Bronchial epithelial cell (primary cell): ENCODE measurements around the gene ACADS. TPM values are rescaled to one million over a fixed set of nuclear protein-coding genes. Genes with fewer than 3 reads are reported as not detected.
"Not testable (repeated sequence)": the region's sequence is repeated elsewhere in the genome, so short reads cannot be mapped to it uniquely, and the experiment has no call there.

Experiments used
- DNase-seq: peaks from one replicate; pipeline ENCODE4 v3.0.0-alpha.2; 2010; ENCODE audit warnings: low read depth
- FAIRE-seq: peaks from 2 replicates; lab custom pipeline; 2011; peaks lifted over from hg19 to GRCh38; lab: Jason Lieb, UNC
- H3K27me3 ChIP-seq: 2 replicates; pipeline ENCODE4 v1.5.1; 2011; ENCODE audit warnings: low read length; ENCODE audit not compliant: control insufficient read depth, insufficient read depth
- H3K36me3 ChIP-seq: 2 replicates; pipeline ENCODE4 v1.5.1; 2011; ENCODE audit warnings: low read length; ENCODE audit not compliant: control insufficient read depth, insufficient read depth
- H3K4me3 ChIP-seq: 2 replicates; pipeline ENCODE4 v1.5.1; 2011; ENCODE audit warnings: mild to moderate bottlenecking, low read depth, low read length, control low read depth
- total RNA-seq: library from RNA; depleted of rRNA; stranded (reverse); fragments of >200 nt; gene quantifications from 2 replicates; pipeline ENCODE4 v1.2.1, GENCODE V29; 2014
- TF ChIP-seq, protein P1 (sequence below): IDR thresholded peaks from 2 replicates; pipeline ENCODE4 v1.5.1; 2011; ENCODE audit warnings: mild to moderate bottlenecking, moderate library complexity, low read length, control low read depth, inconsistent platforms; ENCODE audit not compliant: insufficient read depth, severe bottlenecking

The ACADS gene
- total RNA-seq, 1 donor from 2014 or later: 7.4 TPM

DNA sequence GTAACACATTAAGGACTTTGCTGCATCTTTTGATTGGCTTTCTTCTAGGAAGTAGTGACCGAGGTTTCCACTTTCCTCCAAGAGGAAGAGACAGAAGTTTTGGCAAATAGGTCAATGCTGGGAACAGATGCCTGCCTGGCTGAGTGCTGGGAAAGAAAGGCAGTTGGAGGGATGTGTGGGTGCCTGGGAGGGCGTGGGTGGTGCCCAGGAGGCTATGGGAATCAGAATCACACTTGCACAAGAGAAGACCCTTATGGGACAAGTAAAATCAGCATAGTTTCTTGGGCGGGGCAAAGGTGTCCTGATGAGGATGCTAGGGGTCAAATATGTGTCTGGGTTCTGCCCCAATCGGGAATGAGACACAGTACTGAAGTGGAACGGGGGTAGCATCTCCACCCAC, 906 bp upstream of the ACADS start:
- no peak for DNase-seq
- TF ChIP-seq, protein P1, sequence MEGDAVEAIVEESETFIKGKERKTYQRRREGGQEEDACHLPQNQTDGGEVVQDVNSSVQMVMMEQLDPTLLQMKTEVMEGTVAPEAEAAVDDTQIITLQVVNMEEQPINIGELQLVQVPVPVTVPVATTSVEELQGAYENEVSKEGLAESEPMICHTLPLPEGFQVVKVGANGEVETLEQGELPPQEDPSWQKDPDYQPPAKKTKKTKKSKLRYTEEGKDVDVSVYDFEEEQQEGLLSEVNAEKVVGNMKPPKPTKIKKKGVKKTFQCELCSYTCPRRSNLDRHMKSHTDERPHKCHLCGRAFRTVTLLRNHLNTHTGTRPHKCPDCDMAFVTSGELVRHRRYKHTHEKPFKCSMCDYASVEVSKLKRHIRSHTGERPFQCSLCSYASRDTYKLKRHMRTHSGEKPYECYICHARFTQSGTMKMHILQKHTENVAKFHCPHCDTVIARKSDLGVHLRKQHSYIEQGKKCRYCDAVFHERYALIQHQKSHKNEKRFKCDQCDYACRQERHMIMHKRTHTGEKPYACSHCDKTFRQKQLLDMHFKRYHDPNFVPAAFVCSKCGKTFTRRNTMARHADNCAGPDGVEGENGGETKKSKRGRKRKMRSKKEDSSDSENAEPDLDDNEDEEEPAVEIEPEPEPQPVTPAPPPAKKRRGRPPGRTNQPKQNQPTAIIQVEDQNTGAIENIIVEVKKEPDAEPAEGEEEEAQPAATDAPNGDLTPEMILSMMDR: no peak
- no peak overlapping the region for H3K4me3 ChIP-seq
- no peaks in the 10 kb centered on the region for H3K27me3 ChIP-seq
- no peak for FAIRE-seq
- H3K36me3 ChIP-seq: peaks cover 6% of the 10 kb centered on the region

DNA sequence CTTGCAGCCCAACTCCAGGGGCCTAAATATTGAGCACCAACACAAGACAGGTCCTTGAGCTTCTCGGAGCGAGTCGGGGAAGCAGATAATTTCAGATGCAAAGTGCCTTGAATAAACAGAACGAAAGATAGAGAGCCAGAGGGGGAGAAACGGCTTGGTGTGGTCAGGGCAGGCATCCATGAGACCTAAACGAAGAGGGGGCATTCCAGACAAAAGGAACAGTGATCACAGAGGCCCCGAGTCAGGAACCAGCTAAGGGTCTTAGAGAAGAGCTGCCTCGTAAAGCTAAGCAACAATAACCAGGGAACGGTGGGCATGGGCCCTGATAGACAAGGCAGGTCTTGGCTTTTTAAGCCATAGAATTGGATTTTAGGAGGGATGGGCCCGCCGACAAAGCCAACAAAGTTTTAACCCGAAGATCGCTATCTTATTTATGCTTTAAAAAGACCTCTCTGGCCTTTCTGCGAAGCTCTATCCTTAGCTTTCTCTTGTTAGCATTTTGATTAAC, 421 bp upstream of the ACADS start:
- FAIRE-seq (no peak), DNase-seq (no peak)
- TF ChIP-seq, protein P1: no peak
- Histone ChIP-seq H3K27me3 (no peaks in the 10 kb centered on the region), H3K4me3 (peak overlapping the region; percentile 67), H3K36me3 (peaks cover 6% of the 10 kb centered on the region)

DNA sequence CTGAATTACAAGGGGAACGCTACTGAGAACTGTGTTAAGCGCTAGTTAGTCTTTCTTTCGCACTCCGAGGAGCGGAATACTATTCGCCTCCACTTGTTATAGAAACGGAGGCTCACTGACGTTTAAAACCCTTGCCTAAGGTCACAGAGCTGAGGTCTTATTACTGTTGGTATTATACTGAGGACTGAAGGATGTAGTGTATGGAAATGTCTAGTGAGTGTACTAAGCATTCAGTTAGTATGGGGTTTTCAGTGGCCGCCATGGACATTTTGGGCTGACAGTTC, 826 bp downstream of the ACADS start:
- H3K4me3 ChIP-seq: no peak overlapping the region
- DNase-seq (no peak), FAIRE-seq (no peak)
- peaks cover 4% of the 10 kb centered on the region for H3K36me3 ChIP-seq
- TF ChIP-seq, protein P1: no peak
- no peaks in the 10 kb centered on the region for H3K27me3 ChIP-seq

DNA sequence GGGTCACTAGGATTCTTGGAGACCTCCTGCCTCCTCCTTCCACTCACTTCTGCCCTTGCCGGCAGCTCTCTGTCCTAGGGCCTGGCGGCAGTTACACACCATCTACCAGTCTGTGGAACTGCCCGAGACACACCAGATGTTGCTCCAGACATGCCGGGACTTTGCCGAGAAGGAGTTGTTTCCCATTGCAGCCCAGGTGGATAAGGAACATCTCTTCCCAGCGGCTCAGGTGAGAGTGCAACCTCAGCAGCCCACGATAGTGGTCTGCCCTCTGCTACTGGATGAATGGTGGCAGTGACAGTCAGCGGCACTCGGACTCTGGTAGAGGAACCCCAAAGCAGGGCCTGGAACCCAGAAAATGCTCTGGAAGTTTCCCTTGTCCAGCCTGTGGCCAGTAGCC, 1.3 kb downstream of the ACADS start:
- FAIRE-seq: no peak
- H3K36me3 ChIP-seq: peaks cover 2% of the 10 kb centered on the region
- no peak overlapping the region for H3K4me3 ChIP-seq
- no peaks in the 10 kb centered on the region for H3K27me3 ChIP-seq
- DNase-seq: no peak
- TF ChIP-seq, protein P1: no peak

DNA sequence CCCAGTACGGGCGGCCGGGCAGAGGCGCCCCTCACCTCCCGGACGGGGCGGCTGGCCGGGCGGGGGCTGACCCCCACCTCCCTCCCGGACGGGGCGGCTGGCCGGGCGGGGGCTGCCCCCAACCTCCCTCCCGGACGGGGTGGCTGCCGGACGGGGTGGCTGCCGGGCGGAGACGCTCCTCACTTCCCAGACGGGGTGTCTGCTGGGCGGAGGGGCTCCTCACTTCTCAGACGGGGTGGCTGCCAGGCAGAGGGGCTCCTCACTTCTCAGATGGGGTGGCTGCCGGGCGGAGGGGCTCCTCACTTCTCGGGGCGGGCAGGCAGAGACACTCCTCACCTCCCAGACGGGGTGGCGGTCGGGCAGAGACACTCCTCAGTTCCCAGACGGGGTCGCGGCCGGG, 6.6 kb downstream of the ACADS start:
- not testable (repeated sequence) for H3K4me3 ChIP-seq, DNase-seq, H3K27me3 ChIP-seq, FAIRE-seq, H3K36me3 ChIP-seq

DNA sequence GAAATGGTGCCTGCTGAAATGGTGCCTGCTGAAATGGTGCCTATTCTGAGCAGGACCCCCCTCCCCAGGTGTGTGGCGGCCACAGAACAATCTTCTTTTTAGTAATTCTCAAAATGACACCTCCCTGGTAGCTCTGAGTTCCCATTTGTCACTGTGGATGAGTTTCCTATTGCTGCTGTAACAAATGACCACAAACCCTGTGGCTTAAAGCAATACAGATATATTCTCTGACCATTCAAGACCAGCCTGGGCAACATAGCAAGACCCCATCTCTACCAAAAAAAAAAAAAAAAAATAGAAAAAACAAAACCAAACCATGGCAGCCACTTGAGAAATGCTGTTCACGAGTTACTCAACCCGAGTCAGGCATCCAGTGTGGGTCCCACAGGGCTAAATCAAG, 7.9 kb downstream of the ACADS start:
- H3K27me3 ChIP-seq: no peaks in the 10 kb centered on the region
- TF ChIP-seq, protein P1: no peak
- H3K36me3 ChIP-seq: no peaks in the 10 kb centered on the region
- H3K4me3 ChIP-seq: no peak overlapping the region
- DNase-seq: no peak
- no peak for FAIRE-seq
